PC-9 (cell line): ENCODE results near the gene MEX3C.

ENCODE experiments used
- CTCF ChIP-seq: fragments of 200-600 bp; sonication (generic); conservative IDR thresholded peaks from 2 replicates; pipeline ENCODE4 v1.6.1; 2017; ENCODE audit warnings: mixed run types, antibody characterized with exemption, mild to moderate bottlenecking, moderate library complexity
- EZH2 ChIP-seq: fragments of 200-600 bp; sonication (generic); IDR thresholded peaks from 2 replicates; pipeline ENCODE4 v1.8.0; 2017; ENCODE audit warnings: antibody characterized with exemption, low read depth

DNA sequence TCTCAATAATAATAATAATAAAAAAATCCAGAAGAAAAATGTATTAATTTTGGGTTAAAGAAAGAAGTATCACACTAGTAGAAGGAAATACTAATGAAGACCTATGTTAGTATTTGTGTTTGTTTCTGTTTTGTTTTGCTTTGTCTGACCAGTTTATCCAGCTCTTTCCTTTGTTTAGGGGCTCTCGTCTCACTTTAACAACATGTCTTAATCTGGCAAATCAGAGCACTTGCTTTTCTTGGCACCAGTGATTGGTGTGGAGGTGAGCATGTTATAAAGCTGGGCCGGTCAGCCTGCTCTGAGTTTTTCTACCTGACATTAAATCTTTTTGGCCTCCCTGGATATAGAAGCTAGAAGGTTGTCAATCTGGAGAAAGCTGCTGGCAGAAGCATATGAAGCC, 15.1 kb upstream of the MEX3C start:
- TF ChIP-seq EZH2 (no peak), CTCF (no peak)
